DMS53 treated with DMSO at 0.1 percent for 48 hours (cell line): ENCODE results near the gene MOBP.
"Not testable (repeated sequence)": the region's sequence is repeated elsewhere in the genome, so short reads cannot be mapped to it uniquely, and the experiment has no call there.

ENCODE experiments used
- DNase-seq: peaks from one replicate; lab custom pipeline; 2025; ENCODE audit not compliant: unreplicated experiment; lab: John Stamatoyannopoulos, UW

The MOBP gene, protein sequence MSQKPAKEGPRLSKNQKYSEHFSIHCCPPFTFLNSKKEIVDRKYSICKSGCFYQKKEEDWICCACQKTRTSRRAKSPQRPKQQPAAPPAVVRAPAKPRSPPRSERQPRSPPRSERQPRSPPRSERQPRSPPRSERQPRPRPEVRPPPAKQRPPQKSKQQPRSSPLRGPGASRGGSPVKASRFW

DNA sequence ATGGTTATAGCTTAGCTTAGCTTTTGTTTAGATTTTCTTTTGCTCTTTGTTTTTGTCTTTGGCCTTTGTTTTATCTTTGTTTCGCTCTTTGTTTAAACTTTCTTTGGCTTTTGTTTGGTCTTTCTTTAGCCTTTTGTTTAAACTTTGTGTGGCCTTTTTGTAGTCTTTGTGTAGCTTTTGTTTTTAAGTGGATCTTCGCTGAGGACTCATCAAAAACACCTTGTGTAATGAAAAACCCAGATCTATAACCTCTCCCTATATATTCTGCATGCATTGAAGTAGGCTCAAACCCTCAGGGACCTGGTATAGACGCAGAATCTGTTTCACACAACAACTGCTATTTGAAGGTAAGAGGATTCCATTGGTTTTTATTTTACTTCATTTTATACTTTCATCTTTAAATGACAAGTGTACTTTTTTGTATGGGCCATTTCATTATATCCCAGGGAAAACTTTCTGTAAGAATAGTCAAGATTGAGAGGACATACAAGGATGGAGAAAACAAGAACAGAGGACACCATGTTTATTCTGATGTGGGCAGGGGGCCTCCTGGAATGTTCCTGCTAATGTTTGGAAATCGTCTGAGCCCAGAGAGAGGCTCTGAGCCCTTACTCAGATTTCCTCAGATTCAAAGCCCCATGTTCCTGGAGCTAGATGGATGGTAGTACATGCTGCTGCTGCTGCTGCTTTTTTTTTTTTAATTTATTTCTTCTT, at the start of gene MOBP:
Gene MOBP, plus strand, starts transcription at position 287 of the 714 bp plus-strand sequence. CDS start 34,390 bp downstream, outside the sequence.
- DNase-seq: no peak

DNA sequence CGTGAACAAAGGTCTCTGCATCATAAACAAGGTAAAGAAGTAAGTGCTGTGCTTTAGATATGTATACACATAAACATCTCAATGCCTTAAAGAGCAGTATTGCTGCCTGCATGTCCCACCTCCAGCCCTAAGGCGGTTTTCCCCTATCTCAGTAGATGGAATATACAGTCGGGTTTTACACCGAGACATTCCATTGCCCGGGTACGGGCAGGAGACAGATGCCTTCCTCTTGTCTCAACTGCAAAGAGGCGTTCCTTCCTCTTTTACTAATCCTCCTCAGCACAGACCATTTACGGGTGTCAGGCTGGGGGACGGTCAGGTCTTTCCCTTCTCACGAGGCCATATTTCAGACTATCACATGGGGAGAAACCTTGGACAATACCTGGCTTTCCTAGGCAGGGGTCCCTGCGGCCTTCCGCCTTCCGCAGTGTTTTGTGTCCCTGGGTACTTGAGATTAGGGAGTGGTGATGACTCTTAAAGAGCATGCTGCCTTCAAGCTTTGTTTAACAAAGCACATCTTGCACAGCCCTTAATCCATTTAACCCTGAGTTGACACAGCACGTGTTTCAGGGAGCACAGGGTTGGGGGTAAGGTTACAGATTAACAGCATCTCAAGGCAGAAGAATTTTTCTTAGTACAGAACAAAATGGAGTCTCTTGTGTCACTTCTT, 48.8 kb upstream of the MOBP start:
- not testable (repeated sequence) for DNase-seq

DNA sequence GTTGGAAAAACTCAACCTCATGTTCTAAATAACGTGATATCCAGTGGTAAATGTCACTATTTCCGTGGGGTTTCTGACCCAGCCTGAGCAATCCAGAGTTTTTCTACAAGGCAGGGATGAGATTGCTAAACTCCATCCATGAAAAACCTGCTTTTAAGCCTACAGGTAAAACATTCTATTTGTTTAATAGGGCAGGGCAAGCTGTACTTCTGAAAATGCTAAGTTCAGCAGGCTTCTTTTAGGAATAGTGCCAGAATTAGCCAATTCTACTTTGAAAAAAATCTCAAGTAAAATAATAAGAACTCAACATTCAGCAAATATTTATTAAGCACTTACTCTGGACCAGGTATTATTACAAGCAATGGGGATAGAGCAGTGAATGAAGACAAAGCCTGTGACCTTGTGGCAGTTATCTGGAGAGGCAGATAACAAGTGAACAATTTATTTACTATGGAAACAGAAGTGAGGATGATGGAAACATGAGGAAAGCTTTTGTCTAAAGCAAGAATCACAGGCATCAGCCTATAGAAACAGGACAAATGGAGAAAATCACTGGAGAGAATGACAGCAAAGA, 47.7 kb upstream of the MOBP start:
- no peak for DNase-seq

GRCh38 chr3:39420543-39420942, 46.9 kb upstream of the MOBP start:
- DNase-seq: no peak

- DNase-seq: no peak
These were observed 44.0 kb upstream of the MOBP start for GRCh38 chr3:39423436-39423970.

DNA sequence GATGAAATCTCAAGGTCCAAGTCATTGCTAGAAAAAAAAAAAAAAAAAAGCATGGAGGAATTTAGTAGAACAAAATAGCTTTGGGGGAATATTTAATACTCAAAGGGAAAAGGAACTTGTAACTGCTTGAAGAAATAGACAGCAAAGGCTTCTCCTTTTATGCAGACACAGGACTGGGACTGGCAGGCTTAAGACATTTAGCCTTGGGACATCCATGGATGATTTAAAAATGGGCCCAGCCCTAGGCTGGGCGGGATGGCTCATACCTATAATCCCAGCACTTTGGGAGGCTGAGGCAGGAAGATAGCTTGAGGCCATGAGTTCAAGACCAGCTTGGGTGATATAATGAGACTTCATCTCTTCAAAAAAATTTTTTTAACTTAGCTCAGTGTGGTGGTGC, 41.2 kb upstream of the MOBP start:
- no peak for DNase-seq

DNA sequence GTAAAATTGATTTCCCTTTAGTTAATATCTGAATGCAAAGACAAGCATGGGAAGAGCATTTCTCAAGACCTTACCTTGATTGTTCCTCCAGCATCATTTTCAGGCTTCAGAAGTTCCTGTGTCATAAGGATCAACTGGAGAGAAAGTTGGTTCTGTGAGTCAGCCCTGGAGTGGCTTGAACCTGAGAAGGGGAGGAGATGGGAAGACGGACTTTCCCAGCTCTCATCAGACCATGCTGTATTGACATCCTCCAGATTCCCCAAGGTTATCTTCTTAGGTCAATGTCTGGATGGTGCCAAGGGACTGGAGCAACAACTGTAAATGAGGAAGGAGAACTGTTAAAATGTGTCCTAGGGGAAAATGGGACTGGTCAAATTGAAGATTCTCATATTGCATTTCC, 40.0 kb upstream of the MOBP start:
- DNase-seq: no peak

DNA sequence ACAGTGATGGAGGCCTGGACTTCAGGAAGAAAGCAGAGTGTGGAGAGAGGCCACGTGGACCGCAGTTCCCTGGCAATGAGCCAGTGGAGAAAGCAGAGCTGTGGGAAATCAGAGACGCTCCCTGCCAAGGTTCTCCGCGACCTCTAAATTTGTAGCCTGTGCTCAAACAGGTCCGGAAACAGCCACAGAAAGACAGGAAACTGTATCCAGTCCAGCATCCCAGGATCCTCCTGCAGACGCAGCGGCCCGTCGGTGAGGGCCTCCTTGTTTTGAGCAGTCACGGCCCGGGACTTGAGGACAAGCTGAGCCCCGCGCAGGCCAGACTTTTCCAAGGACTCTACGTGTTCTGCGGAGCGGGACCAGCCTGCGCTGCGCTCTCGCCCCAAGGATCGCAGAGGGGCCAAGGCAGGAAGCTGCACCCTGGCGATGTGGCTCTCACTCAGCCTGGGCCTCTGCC, 38.7 kb upstream of the MOBP start:
- no peak for DNase-seq

GRCh38 chr3:39429466-39429865, 38.0 kb upstream of the MOBP start:
- DNase-seq: no peak

- DNase-seq: no peak
These were observed 35.1 kb upstream of the MOBP start for GRCh38 chr3:39432342-39432741.

GRCh38 chr3:39433642-39434041, 33.8 kb upstream of the MOBP start:
- no peak for DNase-seq

- DNase-seq: no peak
These were observed 32.9 kb upstream of the MOBP start for GRCh38 chr3:39434574-39434973.

DNA sequence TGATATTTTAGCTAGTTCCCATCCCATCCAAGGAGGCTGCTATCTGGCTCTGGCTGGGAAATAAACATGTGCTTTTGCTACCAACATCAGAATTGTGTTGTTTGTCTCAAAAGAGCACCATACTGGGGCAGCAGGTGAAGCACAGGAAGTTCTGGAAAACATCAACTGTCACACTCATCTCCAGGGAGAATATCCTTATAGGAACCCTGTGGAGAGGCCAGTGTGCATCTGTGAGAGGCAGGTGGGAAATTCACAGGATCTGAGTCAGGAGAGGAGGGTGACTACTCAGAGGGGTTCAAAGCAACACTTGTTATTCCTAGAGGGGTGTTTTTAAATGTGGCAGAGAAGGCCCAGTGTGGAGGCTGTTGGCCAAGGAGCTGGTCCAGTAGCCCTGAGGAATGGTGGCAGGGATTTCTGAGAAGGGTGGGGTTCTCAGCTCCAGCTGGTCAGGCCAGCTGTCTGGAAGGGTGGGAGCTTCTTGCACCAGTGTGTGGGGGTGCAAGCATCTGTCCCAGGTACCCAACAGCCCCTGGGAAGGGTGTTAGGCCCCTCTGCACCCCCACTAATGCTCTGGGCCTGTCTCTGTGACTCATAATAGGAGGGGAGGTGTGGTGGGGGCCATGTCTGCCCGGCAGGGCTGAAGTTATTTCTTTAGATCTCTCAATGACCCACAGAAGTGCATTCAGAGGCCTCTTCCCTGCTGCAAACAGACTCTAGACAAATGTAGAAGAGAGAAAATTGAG, 32.3 kb upstream of the MOBP start:
- DNase-seq: no peak

- no peak for DNase-seq
These were observed 28.6 kb upstream of the MOBP start for GRCh38 chr3:39438880-39439279.

- no peak for DNase-seq
These were observed 27.2 kb upstream of the MOBP start for GRCh38 chr3:39440316-39440715.

DNA sequence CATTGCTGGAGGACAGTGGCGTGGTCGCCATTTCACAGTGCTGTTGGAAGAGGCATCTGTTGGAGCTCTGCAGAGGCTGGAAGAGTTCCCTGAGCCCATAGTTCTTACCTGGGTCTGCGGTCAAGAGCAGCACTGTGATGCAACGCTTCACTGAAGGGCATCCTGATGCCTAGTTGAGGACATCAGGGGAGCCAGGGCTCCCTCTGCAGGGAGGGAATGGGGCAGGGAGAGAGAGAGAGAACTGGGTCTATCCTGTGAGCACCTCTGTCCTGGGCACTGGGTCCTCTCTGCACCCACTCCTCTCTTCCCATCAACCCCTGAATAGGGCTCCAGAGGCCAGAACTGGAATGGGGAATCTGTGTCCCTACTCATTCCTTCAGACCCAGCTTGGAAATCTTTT, 23.9 kb upstream of the MOBP start:
- DNase-seq: no peak

- no peak for DNase-seq
These were observed 21.6 kb upstream of the MOBP start for GRCh38 chr3:39445927-39446326.

GRCh38 chr3:39446444-39446843, 21.0 kb upstream of the MOBP start:
- no peak for DNase-seq

GRCh38 chr3:39447637-39448483, 19.6 kb upstream of the MOBP start:
- peak; percentile 3 for DNase-seq
